CD4-positive, alpha-beta T cell treated with Interleukin-17A for 1 hour (primary cell): ENCODE results near the gene NLGN1.

Experiments used
- DNase-seq: peaks from one replicate; pipeline ENCODE4 v3.0.0-alpha.2; 2020

NLGN1 gene

GRCh38 chr3:174251681-174252080 is 854.1 kb downstream of the NLGN1 start:
- no peak for DNase-seq

GRCh38 chr3:174253196-174253823 is 855.8 kb downstream of the NLGN1 start:
- DNase-seq = no peak

- DNase-seq = no peak
Measured at GRCh38 chr3:174253940-174254339, 856.4 kb downstream of the NLGN1 start.

- DNase-seq = no peak
Measured at GRCh38 chr3:174255454-174255853, 857.9 kb downstream of the NLGN1 start.

- no peak for DNase-seq
Measured at GRCh38 chr3:174266476-174266875, 868.9 kb downstream of the NLGN1 start.

- DNase-seq = no peak
Measured at GRCh38 chr3:174268061-174268460, 870.5 kb downstream of the NLGN1 start.

- no peak for DNase-seq
Measured at GRCh38 chr3:174268586-174268985, 871.0 kb downstream of the NLGN1 start.

- no peak for DNase-seq
Measured at GRCh38 chr3:174270841-174271240, 873.3 kb downstream of the NLGN1 start.

GRCh38 chr3:174275336-174275735 is 877.8 kb downstream of the NLGN1 start:
- DNase-seq = no peak

GRCh38 chr3:174276826-174277225 is 879.3 kb downstream of the NLGN1 start:
- no peak for DNase-seq

GRCh38 chr3:174278094-174278493 is 880.5 kb downstream of the NLGN1 start:
- DNase-seq = no peak

- no peak for DNase-seq
Measured at GRCh38 chr3:174280186-174280585, 882.6 kb downstream of the NLGN1 start.

GRCh38 chr3:174285242-174285864 is 887.8 kb downstream of the NLGN1 start:
- no peak for DNase-seq

GRCh38 chr3:174287705-174288104 is 890.2 kb downstream of the NLGN1 start:
- DNase-seq = no peak

- DNase-seq = no peak
Measured at GRCh38 chr3:174294616-174295015, 897.1 kb downstream of the NLGN1 start.

- no peak for DNase-seq
Measured at GRCh38 chr3:174295306-174296092, 898.0 kb downstream of the NLGN1 start.

- no peak for DNase-seq
Measured at GRCh38 chr3:174302746-174303315, 905.3 kb downstream of the NLGN1 start.

- DNase-seq = no peak
Measured at GRCh38 chr3:174303907-174304560, 906.5 kb downstream of the NLGN1 start.

GRCh38 chr3:174308736-174309135 is 911.2 kb downstream of the NLGN1 start:
- no peak for DNase-seq

GRCh38 chr3:174310475-174310983 is 913.0 kb downstream of the NLGN1 start:
- no peak for DNase-seq

- no peak for DNase-seq
Measured at GRCh38 chr3:174315225-174315624, 917.7 kb downstream of the NLGN1 start.

GRCh38 chr3:174317005-174317404 is 919.5 kb downstream of the NLGN1 start:
- DNase-seq = no peak

- DNase-seq = no peak
Measured at GRCh38 chr3:174318181-174318580, 920.6 kb downstream of the NLGN1 start.
